Naive B cell (primary cell): ENCODE data around the gene NTRK3. TPM values are rescaled to one million over a fixed set of nuclear protein-coding genes. Genes with fewer than 3 reads are reported as not detected.

ENCODE experiments used
- ATAC-seq, 2 donors: fragments of 150-1000 bp; cut with Tn5 transposase; 2 replicates each; pipeline ENCODE4 v1.10.0; 2021; ENCODE audit warnings: low read depth in 2 of 2, mild to moderate bottlenecking in 2 of 2, moderate library complexity in 2 of 2
- DNase-seq: peaks from one replicate; pipeline ENCODE4 v3.0.0; 2022
- H3K27ac Mint-ChIP-seq, 6 donors: one replicate each; pipeline ENCODE4 v1.8.0; 2020 to 2022; ENCODE audit warnings: mild to moderate bottlenecking in 6 of 6, mixed read lengths in 6 of 6, moderate library complexity in 5 of 6, inconsistent platforms in 2 of 6
- H3K27me3 Mint-ChIP-seq, 3 donors: one replicate each; pipeline ENCODE4 v1.8.0; 2021 to 2022; ENCODE audit warnings: mixed read lengths in 3 of 3, mild to moderate bottlenecking in 1 of 3
- H3K36me3 Mint-ChIP-seq, 2 donors: one replicate each; pipeline ENCODE4 v1.8.0; 2020 to 2022; ENCODE audit warnings: mixed read lengths in 2 of 2, inconsistent platforms in 1 of 2, mild to moderate bottlenecking in 1 of 2
- H3K4me1 Mint-ChIP-seq, 3 donors: one replicate each; pipeline ENCODE4 v1.8.0; 2020 to 2022; ENCODE audit warnings: mixed read lengths in 3 of 3, inconsistent platforms in 1 of 3, mild to moderate bottlenecking in 1 of 3, moderate library complexity in 1 of 3
- H3K4me3 Mint-ChIP-seq, 8 donors: one replicate each; pipeline ENCODE4 v1.8.0; 2020 to 2022; ENCODE audit warnings: mild to moderate bottlenecking in 8 of 8, mixed read lengths in 8 of 8, moderate library complexity in 8 of 8, inconsistent platforms in 2 of 8
- H3K9me3 Mint-ChIP-seq, 7 donors: one replicate each; pipeline ENCODE4 v1.8.0; 2020 to 2022; ENCODE audit warnings: mixed read lengths in 7 of 7, mild to moderate bottlenecking in 5 of 7, inconsistent platforms in 2 of 7, moderate library complexity in 1 of 7
- polyA plus RNA-seq, 6 donors: library from polyadenylated mRNA; unstranded; fragments of 300-500 nt; fragmentation: Illumina TruSeq; gene quantifications; one replicate each; pipeline ENCODE4 v1.2.3, GENCODE V29; 2021; ENCODE audit warnings: low read depth in 6 of 6

NTRK3 gene
- polyA plus RNA-seq: not detected

DNA sequence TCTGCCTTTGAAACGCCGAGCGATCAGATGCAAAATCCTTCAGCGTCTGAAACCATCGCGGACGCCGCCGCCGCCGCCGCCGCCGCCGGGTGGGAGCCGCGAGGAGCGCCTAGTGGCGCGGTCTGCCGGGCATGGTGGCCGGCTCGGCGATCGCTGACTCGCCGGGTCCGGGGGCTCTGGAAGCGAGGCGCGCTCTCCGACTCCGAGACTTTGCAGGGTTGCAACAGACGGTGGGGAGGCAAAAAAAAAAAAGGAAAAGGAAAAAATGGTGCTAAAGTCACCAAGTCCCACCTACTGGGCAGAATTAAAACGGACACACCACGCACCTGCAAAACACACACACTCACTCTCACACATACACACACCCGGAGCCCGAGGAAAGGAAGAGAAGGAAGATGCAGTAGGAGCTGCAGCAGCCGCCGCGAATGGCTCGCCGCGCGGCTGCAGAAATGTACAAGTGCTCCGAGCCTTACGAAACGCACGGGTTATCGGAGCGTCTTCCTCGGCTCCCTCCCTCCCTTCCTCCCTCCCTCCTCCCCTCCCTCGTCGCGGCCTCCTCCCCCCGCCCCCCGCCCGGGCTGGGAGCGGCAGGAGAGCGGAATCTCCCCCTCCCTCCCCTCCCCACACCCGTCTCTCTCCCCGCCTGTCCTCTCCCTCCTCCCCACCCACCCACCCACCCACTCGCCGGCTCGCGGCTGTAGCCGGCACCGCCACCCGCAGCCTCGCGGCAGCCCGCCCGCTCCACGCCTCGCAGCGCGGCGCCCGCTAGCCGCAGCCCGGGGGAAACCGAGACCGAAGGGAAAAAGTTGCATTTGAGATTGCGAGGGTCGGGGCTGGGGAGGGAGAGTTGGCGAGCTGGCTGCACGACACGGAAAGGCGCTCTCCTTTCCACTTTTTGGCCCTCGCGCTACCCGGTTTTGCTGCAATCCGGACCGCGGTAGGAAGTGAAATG lies at the start of gene NTRK3:
TSS of gene NTRK3 (minus strand) at position 461 of the 952 bp plus-strand sequence. CDS start 586 bp downstream, outside the sequence.
- peak within 1 kb of the TSS in 7 of 8 donors; percentile 67 to 85 (median 75) for H3K4me3 Mint-ChIP-seq
- DNase-seq (no peak), ATAC-seq (no peak)
- H3K4me1 Mint-ChIP-seq: peaks cover 14 to 34% (median 23%) of the 10 kb centered on the region in 3 donors
- peak within 1 kb of the TSS in 1 of 6 donors; percentile 54 for H3K27ac Mint-ChIP-seq
- peaks cover 0 to 2% (median 0%) of the 10 kb centered on the region in 7 donors for H3K9me3 Mint-ChIP-seq
- no peaks in the 10 kb centered on the region for H3K36me3 Mint-ChIP-seq
- H3K27me3 Mint-ChIP-seq: peaks cover 45 to 97% (median 91%) of the 10 kb centered on the region in 3 donors

DNA sequence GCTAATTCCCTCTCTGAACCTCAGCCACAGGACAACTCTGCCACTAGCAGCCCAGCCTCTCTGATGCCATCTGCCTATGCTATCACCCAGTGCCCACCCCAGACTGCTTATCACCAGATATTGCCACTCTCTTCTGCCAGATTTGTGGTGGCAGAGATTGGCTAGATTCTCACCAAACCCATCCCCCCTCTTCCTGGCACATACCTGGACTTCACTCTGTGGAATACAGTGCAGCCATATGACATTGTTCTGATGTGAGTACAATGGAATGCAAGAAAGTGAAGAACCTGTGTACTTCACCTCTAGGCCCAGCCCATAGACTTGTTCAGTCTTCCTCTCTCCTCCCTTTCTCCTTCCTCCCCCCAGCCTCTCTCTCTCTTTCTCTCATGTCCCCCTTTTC lies 46.9 kb upstream of the NTRK3 start:
- Mint-ChIP-seq H3K4me1 (no peaks in the 10 kb centered on the region), H3K9me3 (no peaks in the 10 kb centered on the region), H3K27ac (no peak overlapping the region), H3K4me3 (no peak overlapping the region), H3K36me3 (no peaks in the 10 kb centered on the region), H3K27me3 (peaks cover 2 to 17% (median 11%) of the 10 kb centered on the region in 3 donors)
- DNase-seq (no peak), ATAC-seq (no peak)

DNA sequence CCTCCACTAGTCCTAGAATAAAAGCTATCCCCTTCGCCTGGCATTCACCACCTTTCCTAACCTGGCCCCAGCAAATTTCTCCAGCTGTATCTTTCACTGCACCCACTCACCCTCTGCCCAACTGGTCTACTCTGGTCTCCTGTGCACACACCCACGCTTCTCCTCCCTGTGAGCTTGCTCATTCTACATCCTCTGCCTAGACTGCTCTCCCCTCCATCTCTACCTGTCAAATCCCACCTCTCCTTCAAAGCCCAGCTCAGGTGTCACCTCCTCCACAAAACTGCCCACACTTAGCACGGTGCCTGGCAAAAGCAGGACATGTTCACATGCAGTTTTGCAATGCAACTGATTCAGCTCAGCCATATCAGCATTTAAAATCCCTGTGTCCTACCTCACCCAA lies 45.8 kb upstream of the NTRK3 start:
- Mint-ChIP-seq H3K27me3 (peaks cover 0 to 15% (median 11%) of the 10 kb centered on the region in 3 donors), H3K4me3 (no peak overlapping the region), H3K36me3 (no peaks in the 10 kb centered on the region), H3K4me1 (no peaks in the 10 kb centered on the region), H3K9me3 (no peaks in the 10 kb centered on the region), H3K27ac (no peak overlapping the region)
- ATAC-seq: no peak
- DNase-seq: no peak

DNA sequence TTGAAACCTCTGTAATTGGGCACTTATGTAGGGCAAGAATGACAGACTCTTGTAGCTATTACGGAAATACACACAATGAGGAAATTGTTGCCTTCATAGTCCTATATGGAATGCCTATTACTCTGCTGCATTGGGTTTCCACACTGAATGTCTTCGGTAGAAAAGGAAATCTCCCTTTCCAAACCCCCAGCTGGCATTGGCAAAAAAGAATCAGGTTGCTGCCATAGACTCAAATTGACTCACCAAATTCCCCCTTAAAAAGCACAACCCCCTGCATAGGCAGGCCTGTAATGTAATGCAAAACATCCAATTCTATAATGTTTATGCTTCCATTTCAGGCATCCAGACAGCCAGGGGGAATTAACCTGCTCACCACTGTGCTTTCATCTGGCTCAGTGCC lies 44.8 kb upstream of the NTRK3 start:
- H3K27ac Mint-ChIP-seq: no peak overlapping the region
- H3K9me3 Mint-ChIP-seq: no peaks in the 10 kb centered on the region
- no peaks in the 10 kb centered on the region for H3K4me1 Mint-ChIP-seq
- DNase-seq: no peak
- ATAC-seq: no peak
- no peak overlapping the region for H3K4me3 Mint-ChIP-seq
- peaks cover 0 to 15% (median 10%) of the 10 kb centered on the region in 3 donors for H3K27me3 Mint-ChIP-seq
- H3K36me3 Mint-ChIP-seq: no peaks in the 10 kb centered on the region

DNA sequence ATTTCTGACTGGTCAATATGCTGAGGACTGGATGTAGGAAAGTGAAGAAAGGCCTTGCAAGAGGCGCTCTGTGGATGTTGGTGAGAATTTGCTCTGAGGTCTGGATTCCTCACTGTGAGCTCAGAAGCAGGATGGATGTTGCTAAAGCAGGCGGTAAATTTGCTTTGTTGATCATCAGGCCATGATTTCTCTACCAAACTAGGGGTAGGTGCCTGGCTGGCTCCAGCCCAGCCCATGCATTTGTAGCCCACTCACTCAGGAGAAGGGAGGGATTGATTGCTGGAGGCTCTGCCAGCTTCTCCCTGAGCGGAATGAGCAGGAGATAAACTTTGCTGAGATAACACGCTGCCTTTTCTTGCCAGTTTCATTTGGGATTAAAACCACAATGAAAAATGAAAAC lies 44.3 kb upstream of the NTRK3 start:
- H3K9me3 Mint-ChIP-seq: no peaks in the 10 kb centered on the region
- peaks cover 0 to 15% (median 10%) of the 10 kb centered on the region in 3 donors for H3K27me3 Mint-ChIP-seq

DNA sequence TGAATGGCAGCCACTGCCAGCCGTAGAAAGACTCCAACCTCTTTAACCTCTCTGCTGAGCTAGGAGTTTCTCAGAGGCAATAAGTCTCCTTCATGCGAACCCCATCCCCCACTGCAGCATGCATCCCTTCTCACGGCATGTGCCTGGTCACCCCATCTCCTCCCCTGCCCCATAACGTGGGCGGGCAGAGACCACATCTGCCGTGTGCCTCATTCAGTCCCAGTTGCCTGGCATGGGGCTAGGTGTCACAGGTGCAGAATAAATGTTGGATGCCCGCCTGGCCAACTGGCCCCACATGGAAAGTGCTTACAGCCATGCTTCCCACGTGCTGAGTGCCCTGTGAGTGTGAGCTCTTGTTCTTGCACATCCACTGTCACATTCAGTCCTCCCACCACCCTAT lies 43.5 kb upstream of the NTRK3 start:
- Mint-ChIP-seq H3K36me3 (no peaks in the 10 kb centered on the region), H3K4me1 (no peaks in the 10 kb centered on the region), H3K27me3 (peaks cover 4 to 12% (median 8%) of the 10 kb centered on the region in 3 donors), H3K9me3 (no peaks in the 10 kb centered on the region), H3K4me3 (no peak overlapping the region), H3K27ac (no peak overlapping the region)
- ATAC-seq (no peak), DNase-seq (no peak)

More for the DNA sequence above, 44.3 kb upstream of the NTRK3 start:
- no peaks in the 10 kb centered on the region for H3K36me3 Mint-ChIP-seq
- ATAC-seq: no peak
- no peak overlapping the region for H3K27ac Mint-ChIP-seq
- no peak for DNase-seq
- no peak overlapping the region for H3K4me3 Mint-ChIP-seq
- H3K4me1 Mint-ChIP-seq: no peaks in the 10 kb centered on the region

DNA sequence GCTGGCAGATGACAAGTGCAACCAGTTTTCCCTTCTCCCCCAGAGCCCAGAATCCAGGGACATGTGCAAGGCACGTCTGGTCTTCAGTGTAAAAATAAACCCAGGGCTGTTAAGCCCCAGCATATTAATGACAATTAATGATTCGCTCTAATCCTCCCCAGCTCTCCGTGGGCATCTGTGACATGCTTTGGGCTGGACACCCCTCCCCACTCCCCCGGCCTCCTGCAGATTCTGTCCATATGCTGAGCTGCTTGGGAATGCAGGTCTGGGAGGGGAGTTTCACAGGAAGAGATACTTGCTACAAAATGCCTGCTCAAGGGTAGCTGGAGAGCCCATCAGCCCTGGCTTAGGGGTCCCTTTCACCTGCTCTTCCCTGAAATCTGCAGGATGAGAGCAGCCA lies 43.0 kb upstream of the NTRK3 start:
- Mint-ChIP-seq H3K36me3 (no peaks in the 10 kb centered on the region), H3K27ac (no peak overlapping the region), H3K4me3 (no peak overlapping the region), H3K4me1 (no peaks in the 10 kb centered on the region), H3K27me3 (peaks cover 5 to 12% (median 8%) of the 10 kb centered on the region in 3 donors), H3K9me3 (no peaks in the 10 kb centered on the region)
- ATAC-seq (no peak), DNase-seq (no peak)

DNA sequence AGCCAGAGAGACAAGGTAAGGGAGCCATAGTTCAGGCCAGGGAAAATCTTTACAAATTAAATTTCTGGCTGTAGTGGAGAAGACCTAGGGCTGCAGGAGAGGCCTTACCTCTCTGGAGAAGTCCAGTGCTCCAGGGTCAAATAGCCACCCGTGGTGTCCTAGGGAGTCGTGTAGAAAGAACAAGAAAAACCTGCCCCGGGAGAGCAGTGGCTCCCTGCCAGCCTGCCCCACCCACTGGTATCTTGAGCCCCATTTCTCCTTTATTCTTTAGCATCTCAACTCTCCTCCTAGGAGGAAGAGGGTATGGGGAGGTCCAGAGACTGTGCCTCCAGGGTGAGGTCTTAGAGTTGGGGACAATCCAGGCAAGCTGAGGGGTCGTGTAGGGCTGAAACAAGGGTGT lies 32.1 kb upstream of the NTRK3 start:
- no peaks in the 10 kb centered on the region for H3K36me3 Mint-ChIP-seq
- peaks cover 0 to 2% (median 0%) of the 10 kb centered on the region in 7 donors for H3K9me3 Mint-ChIP-seq
- peaks cover 7 to 13% (median 9%) of the 10 kb centered on the region in 3 donors for H3K4me1 Mint-ChIP-seq
- H3K27ac Mint-ChIP-seq: peak overlapping the region in 1 of 6 donors; percentile 52
- DNase-seq (no peak), ATAC-seq (no peak)
- no peak overlapping the region for H3K4me3 Mint-ChIP-seq
- peaks cover 30 to 40% (median 38%) of the 10 kb centered on the region in 3 donors for H3K27me3 Mint-ChIP-seq

DNA sequence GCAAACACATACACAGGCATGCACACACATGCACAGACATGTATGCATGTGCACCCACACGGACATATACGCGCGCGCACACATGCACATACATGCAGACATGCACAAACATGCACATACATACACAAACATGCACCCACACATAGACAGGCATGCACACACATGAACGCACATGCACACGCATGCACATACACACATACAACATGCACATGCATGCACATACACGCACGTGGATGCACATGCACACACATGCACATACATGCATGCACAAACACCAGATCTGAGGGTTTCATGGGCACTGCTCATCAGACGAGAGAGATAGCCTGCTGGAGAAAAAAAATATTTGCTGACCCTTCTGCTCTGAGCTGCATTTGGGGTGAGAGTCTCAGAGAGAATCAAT lies 31.7 kb upstream of the NTRK3 start:
- peaks cover 0 to 2% (median 0%) of the 10 kb centered on the region in 7 donors for H3K9me3 Mint-ChIP-seq
- peaks cover 7 to 13% (median 9%) of the 10 kb centered on the region in 3 donors for H3K4me1 Mint-ChIP-seq
- peaks cover 34 to 45% (median 43%) of the 10 kb centered on the region in 3 donors for H3K27me3 Mint-ChIP-seq
- ATAC-seq: no peak
- H3K27ac Mint-ChIP-seq: no peak overlapping the region
- no peaks in the 10 kb centered on the region for H3K36me3 Mint-ChIP-seq
- H3K4me3 Mint-ChIP-seq: no peak overlapping the region
- no peak for DNase-seq

DNA sequence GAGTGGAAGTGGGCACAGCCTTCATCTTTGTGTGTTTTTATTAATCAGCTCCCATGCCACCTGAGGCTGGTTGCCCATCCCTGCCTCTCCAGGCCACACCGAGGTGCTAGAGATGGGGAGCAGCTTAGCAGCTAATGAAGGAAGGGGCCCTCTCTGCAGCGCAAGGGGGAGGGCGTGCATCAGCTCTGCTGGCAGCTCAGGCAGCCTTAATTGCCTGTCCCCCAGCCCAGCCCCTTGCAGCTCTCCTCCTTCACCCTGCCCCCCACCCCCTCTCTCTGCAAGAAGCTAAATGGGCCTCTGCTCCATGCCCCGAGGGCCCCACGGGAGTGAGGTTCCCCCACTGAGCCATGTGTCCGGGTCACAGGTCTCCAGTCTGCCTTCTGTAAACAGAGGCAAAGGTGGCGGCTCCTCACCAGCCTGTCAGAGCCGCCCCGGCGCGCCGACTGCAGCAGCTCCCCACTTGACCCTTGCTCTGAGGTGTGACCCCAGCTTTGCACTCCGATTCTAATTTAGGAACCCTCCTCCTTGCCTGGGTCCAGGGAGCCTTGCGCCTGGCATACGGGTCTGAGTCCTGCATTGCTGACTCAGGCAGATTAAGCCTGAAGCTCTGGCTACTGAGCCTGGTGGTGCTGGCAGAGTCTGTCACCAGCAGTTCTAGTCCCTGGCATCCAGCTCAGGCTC lies 27.9 kb upstream of the NTRK3 start:
- H3K4me3 Mint-ChIP-seq: no peak overlapping the region
- H3K36me3 Mint-ChIP-seq: no peaks in the 10 kb centered on the region
- no peak for DNase-seq
- ATAC-seq: no peak
- H3K27me3 Mint-ChIP-seq: peaks cover 46 to 67% (median 64%) of the 10 kb centered on the region in 3 donors
- peaks cover 0 to 4% (median 0%) of the 10 kb centered on the region in 7 donors for H3K9me3 Mint-ChIP-seq
- no peaks in the 10 kb centered on the region for H3K4me1 Mint-ChIP-seq
- H3K27ac Mint-ChIP-seq: no peak overlapping the region

DNA sequence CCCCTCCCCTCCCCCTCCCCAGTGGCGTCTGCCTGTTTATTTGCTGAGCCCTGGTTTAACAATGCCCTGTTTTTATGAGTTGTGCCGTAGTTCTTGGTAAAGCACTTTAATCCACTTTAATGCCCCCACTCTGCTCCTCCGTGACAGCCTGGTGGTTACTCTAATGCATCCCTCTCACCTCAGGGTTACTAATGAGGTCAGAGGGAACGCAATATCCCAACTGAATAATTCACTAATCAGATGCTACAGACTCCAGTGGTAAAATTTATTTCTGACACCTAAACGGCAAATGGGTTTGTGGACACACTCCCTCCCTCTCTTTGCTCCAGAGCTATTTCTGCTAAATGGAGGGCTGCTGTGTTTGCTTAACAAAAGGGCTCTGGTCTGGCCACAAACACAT lies 26.1 kb upstream of the NTRK3 start:
- Mint-ChIP-seq H3K27me3 (peaks cover 59 to 70% (median 67%) of the 10 kb centered on the region in 3 donors), H3K27ac (no peak overlapping the region), H3K4me3 (no peak overlapping the region), H3K9me3 (peaks cover 0 to 4% (median 0%) of the 10 kb centered on the region in 7 donors), H3K36me3 (no peaks in the 10 kb centered on the region), H3K4me1 (no peaks in the 10 kb centered on the region)
- DNase-seq (no peak), ATAC-seq (no peak)

DNA sequence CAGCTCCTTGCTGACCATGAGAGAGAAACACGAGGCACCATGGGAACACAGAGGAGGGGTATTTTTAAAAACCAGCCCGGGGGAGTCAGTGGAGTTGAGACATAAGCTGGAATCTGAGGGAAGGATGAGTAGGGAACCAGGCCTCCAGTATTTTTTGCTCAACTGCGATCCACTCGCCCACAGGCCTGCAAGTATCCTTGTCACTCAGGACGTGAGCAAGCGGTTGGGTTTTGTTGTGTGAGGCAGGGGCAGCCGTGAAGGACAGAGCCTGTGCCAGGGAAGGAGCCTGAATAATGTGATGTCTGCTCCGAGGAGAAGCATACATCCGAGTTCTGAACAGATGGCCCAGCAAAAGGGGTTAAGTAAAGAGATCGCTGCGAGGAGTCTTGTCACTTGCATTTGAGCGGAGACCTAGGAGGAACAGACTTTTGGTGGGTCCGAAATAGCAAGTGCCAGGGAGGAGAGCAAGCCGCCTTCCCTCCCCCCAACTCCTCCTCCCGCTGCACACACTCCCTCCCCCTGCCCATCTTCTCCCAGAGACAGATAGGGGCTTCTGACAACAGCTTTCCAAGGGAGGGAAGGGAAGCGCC lies 20.4 kb upstream of the NTRK3 start:
- Mint-ChIP-seq H3K4me3 (no peak overlapping the region), H3K4me1 (no peaks in the 10 kb centered on the region), H3K9me3 (peaks cover 0 to 4% (median 0%) of the 10 kb centered on the region in 7 donors), H3K36me3 (no peaks in the 10 kb centered on the region), H3K27me3 (peaks cover 39 to 51% (median 42%) of the 10 kb centered on the region in 3 donors), H3K27ac (no peak overlapping the region)
- DNase-seq (no peak), ATAC-seq (no peak)

DNA sequence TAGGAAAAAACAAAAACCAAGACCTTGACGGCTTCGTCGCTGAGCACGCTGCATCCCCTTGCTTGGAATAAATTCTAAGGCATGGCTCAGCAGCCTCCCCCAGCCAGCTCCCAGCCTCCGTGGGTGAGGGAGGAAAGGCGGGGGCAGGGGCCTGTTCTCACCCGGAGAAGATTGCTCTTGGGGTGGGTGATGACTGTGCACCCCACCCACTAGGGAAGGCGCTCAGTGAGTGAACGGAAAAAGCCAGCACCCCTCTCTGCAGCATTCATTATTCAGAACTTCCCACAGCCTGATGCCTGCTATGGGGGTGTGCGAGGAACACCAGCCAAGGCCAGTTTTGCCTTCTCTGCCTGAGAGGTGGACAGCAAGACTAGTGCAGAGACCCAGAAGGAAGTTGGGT lies 19.3 kb upstream of the NTRK3 start:
- no peak for DNase-seq

More for the DNA sequence above, 19.3 kb upstream of the NTRK3 start:
- no peaks in the 10 kb centered on the region for H3K36me3 Mint-ChIP-seq
- H3K27ac Mint-ChIP-seq: peak overlapping the region in 1 of 6 donors; percentile 14
- peaks cover 0 to 4% (median 0%) of the 10 kb centered on the region in 7 donors for H3K9me3 Mint-ChIP-seq
- no peak overlapping the region for H3K4me3 Mint-ChIP-seq
- H3K4me1 Mint-ChIP-seq: no peaks in the 10 kb centered on the region
- peaks cover 45 to 55% (median 48%) of the 10 kb centered on the region in 3 donors for H3K27me3 Mint-ChIP-seq
- no peak for ATAC-seq
